ENCODE measurements around the gene XAGE2. TPM values are rescaled to one million over a fixed set of nuclear protein-coding genes. Genes with fewer than 3 reads are reported as not detected.

Gene XAGE2
- total RNA-seq, 1 experiment from 2014 or later, result not detected

DNA sequence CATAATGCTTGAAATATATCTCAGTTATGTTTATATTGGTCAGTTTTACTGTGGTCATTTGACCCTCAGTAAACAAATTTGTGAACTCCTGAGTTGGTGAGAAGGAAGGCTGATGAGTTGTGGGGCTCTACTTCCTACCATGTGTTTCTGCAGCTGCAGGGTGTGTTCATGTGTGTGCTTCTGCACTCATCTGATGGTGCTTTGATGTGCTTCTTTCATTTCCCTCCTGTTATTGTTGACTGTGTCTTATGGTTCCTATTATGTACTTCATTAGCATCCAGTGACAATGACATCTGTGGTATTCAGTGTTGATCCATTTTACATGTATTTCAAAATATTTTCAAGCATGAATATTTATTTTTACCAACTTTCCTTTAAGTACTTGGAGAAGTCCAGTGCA, 46.5 kb downstream of the XAGE2 start:
- POLR2A ChIA-PET (ENCODE audit: unreplicated experiment), result no interaction called here

DNA sequence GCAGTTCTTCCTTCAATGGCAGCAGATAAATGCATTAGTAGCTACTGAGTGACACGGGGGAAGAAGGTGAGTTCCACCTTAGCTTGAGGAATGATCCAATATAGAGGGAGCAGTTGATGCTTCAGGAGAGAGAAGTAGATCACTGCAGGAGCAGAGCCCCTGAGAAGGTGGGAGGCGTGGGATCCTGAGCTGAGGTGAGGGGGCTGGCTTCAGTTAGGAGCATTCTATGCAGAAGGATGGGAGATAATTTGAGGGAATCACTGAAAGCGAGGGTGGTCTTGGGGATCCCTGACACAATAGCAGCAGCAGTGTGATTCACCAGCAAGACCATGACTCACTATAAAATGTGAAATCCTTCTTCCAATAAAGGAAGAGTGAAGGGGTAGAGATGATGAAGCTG, 48.0 kb downstream of the XAGE2 start:
- ChIA-PET POLR2A (ENCODE audit: unreplicated experiment) (no interaction called here), CTCF (no interaction called here)
- H4K20me1 ChIP-seq (ENCODE audit: low read length), result no peaks in the 10 kb centered on the region
- ATAC-seq, result no peak
- no peak overlapping the region for H3K4me3 ChIP-seq (ENCODE audit: low read length)
- no peak overlapping the region for H3K4me2 ChIP-seq (ENCODE audit: low read length)
- H3K27me3 ChIP-seq (ENCODE audit: low read length), result peaks cover 7% of the 10 kb centered on the region; the same call in 1 of the 2 replicates
- DNase-seq, result no peak
- TF ChIP-seq, protein P1, sequence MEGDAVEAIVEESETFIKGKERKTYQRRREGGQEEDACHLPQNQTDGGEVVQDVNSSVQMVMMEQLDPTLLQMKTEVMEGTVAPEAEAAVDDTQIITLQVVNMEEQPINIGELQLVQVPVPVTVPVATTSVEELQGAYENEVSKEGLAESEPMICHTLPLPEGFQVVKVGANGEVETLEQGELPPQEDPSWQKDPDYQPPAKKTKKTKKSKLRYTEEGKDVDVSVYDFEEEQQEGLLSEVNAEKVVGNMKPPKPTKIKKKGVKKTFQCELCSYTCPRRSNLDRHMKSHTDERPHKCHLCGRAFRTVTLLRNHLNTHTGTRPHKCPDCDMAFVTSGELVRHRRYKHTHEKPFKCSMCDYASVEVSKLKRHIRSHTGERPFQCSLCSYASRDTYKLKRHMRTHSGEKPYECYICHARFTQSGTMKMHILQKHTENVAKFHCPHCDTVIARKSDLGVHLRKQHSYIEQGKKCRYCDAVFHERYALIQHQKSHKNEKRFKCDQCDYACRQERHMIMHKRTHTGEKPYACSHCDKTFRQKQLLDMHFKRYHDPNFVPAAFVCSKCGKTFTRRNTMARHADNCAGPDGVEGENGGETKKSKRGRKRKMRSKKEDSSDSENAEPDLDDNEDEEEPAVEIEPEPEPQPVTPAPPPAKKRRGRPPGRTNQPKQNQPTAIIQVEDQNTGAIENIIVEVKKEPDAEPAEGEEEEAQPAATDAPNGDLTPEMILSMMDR (conservative IDR thresholded peaks at IDR 0.05; ENCODE audit: low read depth, low read length), result no peak
- TF ChIP-seq EZH2phosphoT487 (IDR thresholded peaks at IDR 0.05; ENCODE audit: borderline replicate concordance, low read length) (no peak), EZH2 (IDR thresholded peaks at IDR 0.05; ENCODE audit: low read length, unreplicated experiment) (no peak)
- no peaks in the 10 kb centered on the region for H3K36me3 ChIP-seq (ENCODE audit: low read depth, low read length)
- no peaks in the 10 kb centered on the region for H3F3A ChIP-seq (ENCODE audit: low read length, unreplicated experiment)
- H3K27ac ChIP-seq (ENCODE audit: low read length), result no peak overlapping the region
- H3K9me3 ChIP-seq (ENCODE audit: low read length), result no peaks in the 10 kb centered on the region
- H3K9me2 ChIP-seq (replicated peaks; ENCODE audit: low read length), result no peaks in the 10 kb centered on the region
- BruUV-seq (replicated peaks), result no TSS peak
- no peaks in the 10 kb centered on the region for H3K79me2 ChIP-seq (ENCODE audit: low read length)
- no peaks in the 10 kb centered on the region for H3K4me1 ChIP-seq (ENCODE audit: insufficient read depth, low read length)
- intact Hi-C loops (cut with micrococcal nuclease), result no loop called here
- H3K9ac ChIP-seq (ENCODE audit: low read length), result no peak overlapping the region
- H2AFZ ChIP-seq (ENCODE audit: low read length), result no peak overlapping the region

More for the DNA sequence above, 46.5 kb downstream of the XAGE2 start:
- H4K20me1 ChIP-seq (ENCODE audit: low read length), result no peaks in the 10 kb centered on the region
- H3K9me3 ChIP-seq (ENCODE audit: low read length), result no peaks in the 10 kb centered on the region
- intact Hi-C loops (cut with micrococcal nuclease), result no loop called here
- no peak overlapping the region for H2AFZ ChIP-seq (ENCODE audit: low read length)
- peaks cover 7% of the 10 kb centered on the region; the same call in 1 of the 2 replicates for H3K27me3 ChIP-seq (ENCODE audit: low read length)
- CTCF ChIA-PET, result no interaction called here
- no peaks in the 10 kb centered on the region for H3K36me3 ChIP-seq (ENCODE audit: low read depth, low read length)
- no peaks in the 10 kb centered on the region for H3K79me2 ChIP-seq (ENCODE audit: low read length)
- no TSS peak for BruUV-seq (replicated peaks)
- no peaks in the 10 kb centered on the region for H3K4me1 ChIP-seq (ENCODE audit: insufficient read depth, low read length)
- H3K4me3 ChIP-seq (ENCODE audit: low read length), result no peak overlapping the region
- no peak overlapping the region for H3K27ac ChIP-seq (ENCODE audit: low read length)
- H3K9me2 ChIP-seq (replicated peaks; ENCODE audit: low read length), result no peaks in the 10 kb centered on the region
- ATAC-seq (no peak), DNase-seq (no peak)
- no peak overlapping the region for H3K4me2 ChIP-seq (ENCODE audit: low read length)
- TF ChIP-seq EZH2 (IDR thresholded peaks at IDR 0.05; ENCODE audit: low read length, unreplicated experiment), result no peak
- TF ChIP-seq, protein P1 (conservative IDR thresholded peaks at IDR 0.05; ENCODE audit: low read depth, low read length), result no peak
- TF ChIP-seq EZH2phosphoT487 (IDR thresholded peaks at IDR 0.05; ENCODE audit: borderline replicate concordance, low read length), result no peak
- H3K9ac ChIP-seq (ENCODE audit: low read length), result no peak overlapping the region
- no peaks in the 10 kb centered on the region for H3F3A ChIP-seq (ENCODE audit: low read length, unreplicated experiment)

- Histone ChIP-seq H2AFZ (ENCODE audit: low read length) (no peak overlapping the region), H3K9ac (ENCODE audit: low read length) (no peak overlapping the region), H3K4me3 (ENCODE audit: low read length) (no peak overlapping the region), H3F3A (ENCODE audit: low read length, unreplicated experiment) (no peaks in the 10 kb centered on the region), H4K20me1 (ENCODE audit: low read length) (no peaks in the 10 kb centered on the region), H3K36me3 (ENCODE audit: low read depth, low read length) (no peaks in the 10 kb centered on the region), H3K9me3 (ENCODE audit: low read length) (no peaks in the 10 kb centered on the region), H3K27ac (ENCODE audit: low read length) (no peak overlapping the region), H3K27me3 (ENCODE audit: low read length) (0 out of 2 replicates have a peak, but pooled peaks cover 4% of the 10 kb centered on the region), H3K9me2 (replicated peaks; ENCODE audit: low read length) (no peaks in the 10 kb centered on the region), H3K79me2 (ENCODE audit: low read length) (no peaks in the 10 kb centered on the region), H3K4me1 (ENCODE audit: insufficient read depth, low read length) (no peaks in the 10 kb centered on the region; the same call in 1 of the 2 replicates), H3K4me2 (ENCODE audit: low read length) (no peak overlapping the region)
- intact Hi-C loops (cut with micrococcal nuclease), result no loop called here
- BruUV-seq (replicated peaks), result no TSS peak
- no peak for ATAC-seq
- DNase-seq, result no peak
- no peak for TF ChIP-seq EZH2 (IDR thresholded peaks at IDR 0.05; ENCODE audit: low read length, unreplicated experiment)
- TF ChIP-seq, protein P1 (conservative IDR thresholded peaks at IDR 0.05; ENCODE audit: low read depth, low read length), result no peak
- no peak for TF ChIP-seq EZH2phosphoT487 (IDR thresholded peaks at IDR 0.05; ENCODE audit: borderline replicate concordance, low read length)
- CTCF ChIA-PET, result no interaction called here
- POLR2A ChIA-PET (ENCODE audit: unreplicated experiment), result no interaction called here
Observed at GRCh38 chrX:52420824-52421443, 52.1 kb downstream of the XAGE2 start.

Measured in PC-3 (cell line).